GM19463 (cell line): Measurements from ENCODE around the gene EHBP1.
"Not testable (repeated sequence)": the region's sequence is repeated elsewhere in the genome, so short reads cannot be mapped to it uniquely, and the experiment has no call there.

Experiments used
- ATAC-seq: cut with Tn5 transposase; IDR thresholded peaks from one replicate; pipeline ENCODE4 v1.9.1; 2021; ENCODE audit warnings: mild to moderate bottlenecking, moderate library complexity; ENCODE audit not compliant: unreplicated experiment

Gene EHBP1

GRCh38 chr2:62704654-62705006 is 883 bp upstream of the EHBP1 start:
- ATAC-seq, result no peak

- no peak for ATAC-seq
Observed at GRCh38 chr2:62705859-62706720, 577 bp downstream of the EHBP1 start.

GRCh38 chr2:62706721-62707521 is 1.4 kb downstream of the EHBP1 start:
- ATAC-seq, result no peak

GRCh38 chr2:62708751-62709150 is 3.2 kb downstream of the EHBP1 start:
- no peak for ATAC-seq

- no peak for ATAC-seq
Observed at GRCh38 chr2:62711832-62712494, 6.5 kb downstream of the EHBP1 start.

GRCh38 chr2:62713196-62713595 is 7.7 kb downstream of the EHBP1 start:
- ATAC-seq, result not testable (repeated sequence)

GRCh38 chr2:62713837-62714236 is 8.3 kb downstream of the EHBP1 start:
- ATAC-seq, result no peak

GRCh38 chr2:62716768-62717167 is 11.3 kb downstream of the EHBP1 start:
- ATAC-seq, result no peak

GRCh38 chr2:62717503-62718081 is 12.1 kb downstream of the EHBP1 start:
- ATAC-seq, result no peak

GRCh38 chr2:62718225-62718822 is 12.8 kb downstream of the EHBP1 start:
- ATAC-seq, result no peak

GRCh38 chr2:62719757-62720156 is 14.2 kb downstream of the EHBP1 start:
- ATAC-seq, result no peak

GRCh38 chr2:62722679-62723078 is 17.2 kb downstream of the EHBP1 start:
- ATAC-seq, result no peak

GRCh38 chr2:62723253-62723652 is 17.7 kb downstream of the EHBP1 start:
- no peak for ATAC-seq

GRCh38 chr2:62724106-62724505 is 18.6 kb downstream of the EHBP1 start:
- no peak for ATAC-seq

GRCh38 chr2:62724886-62725711 is 19.6 kb downstream of the EHBP1 start:
- ATAC-seq, result no peak

GRCh38 chr2:62725712-62726055 is 20.2 kb downstream of the EHBP1 start:
- no peak for ATAC-seq

GRCh38 chr2:62727259-62727867 is 21.9 kb downstream of the EHBP1 start:
- peak; percentile 64 for ATAC-seq

GRCh38 chr2:62727876-62728566 is 22.5 kb downstream of the EHBP1 start:
- ATAC-seq, result peak; percentile 17

GRCh38 chr2:62731275-62731674 is 25.8 kb downstream of the EHBP1 start:
- no peak for ATAC-seq
